ENCODE data around the gene GNG8. TPM values are rescaled to one million over a fixed set of nuclear protein-coding genes. Genes with fewer than 3 reads are reported as not detected.

Gene GNG8
- total RNA-seq, 1 experiment from 2014 or later = not detected

DNA sequence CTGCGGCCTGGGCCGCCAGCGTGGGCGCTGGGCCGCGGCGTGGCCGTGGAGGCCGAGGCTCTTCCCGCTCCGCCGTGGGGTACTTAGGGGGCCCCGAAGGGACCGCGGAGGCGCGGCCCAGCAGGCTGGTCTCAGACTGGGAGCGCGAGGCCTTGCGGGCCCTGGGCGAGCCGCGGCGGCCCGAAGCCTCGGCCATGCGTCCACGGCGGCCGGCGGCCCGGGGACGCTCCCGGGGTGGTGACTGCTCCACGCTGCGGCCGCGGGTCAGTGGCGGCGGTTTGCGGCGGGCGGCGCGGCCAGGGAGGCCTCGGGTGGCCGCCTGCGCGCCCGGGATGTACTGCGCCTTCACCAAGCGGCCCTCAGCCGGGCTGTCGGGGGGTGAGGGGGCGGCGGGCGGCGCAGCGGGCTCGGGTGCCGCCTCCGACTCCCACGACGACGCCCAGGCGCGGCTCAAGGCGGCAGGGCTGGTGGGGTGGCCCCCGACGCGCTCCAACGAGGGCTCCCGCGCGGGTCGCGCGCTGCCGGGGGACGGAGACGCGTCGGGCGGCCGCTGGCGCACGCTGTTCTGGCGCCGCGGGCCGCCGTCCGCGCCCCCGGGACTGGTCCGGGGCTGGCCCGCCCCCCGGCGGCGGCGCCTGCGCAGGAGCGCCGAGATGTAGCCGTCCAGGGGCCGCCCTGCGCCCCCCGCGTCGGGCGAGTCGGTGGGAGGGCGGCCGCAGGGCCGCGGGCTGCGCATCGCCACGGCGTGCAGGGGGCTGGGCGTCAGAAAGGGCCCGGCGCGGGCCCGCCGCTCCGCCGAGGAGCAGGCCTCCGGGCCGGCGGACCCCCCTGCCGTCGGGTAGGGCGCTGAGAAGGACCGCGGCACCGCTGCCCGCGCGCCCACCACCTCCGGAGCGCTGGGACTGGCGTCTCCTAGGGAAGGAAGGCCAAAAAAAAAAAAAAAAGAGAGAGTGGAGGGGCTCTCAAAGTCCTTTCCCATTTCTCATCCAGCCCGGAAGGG, 13.3 kb upstream of the GNG8 start:
- 0 out of 4 replicates have a peak, but pooled peaks cover 0 to 3% of the 10 kb centered on the region in 2 experiments for H3K4me1 ChIP-seq (ENCODE audit: control insufficient read depth in 1 of 2, insufficient read depth in 2 of 2, low read length in 2 of 2)
- no peaks in the 10 kb centered on the region for H3K79me2 ChIP-seq (ENCODE audit: insufficient read depth, low read length)
- no peaks in the 10 kb centered on the region for H4K20me1 ChIP-seq (ENCODE audit: insufficient read depth)
- no TSS peak for BruUV-seq (replicated peaks)
- H3K36me3 ChIP-seq (ENCODE audit: control insufficient read depth in 1 of 2, insufficient read depth in 2 of 2, low read length in 2 of 2) = no peaks in the 10 kb centered on the region
- ATAC-seq (no peak), DNase-seq (ENCODE audit: low read depth, low spot score) (no peak)
- RAD21 ChIA-PET (ENCODE audit: low non-redundant PET in 1 of 2, low total read pairs in 2 of 2, uncharacterized antibody in 2 of 2, unreplicated experiment in 2 of 2) = no interaction called here
- no peak overlapping the region for H3K4me3 ChIP-seq (replicated peaks in 1 of 2; ENCODE audit: low read depth in 1 of 2, low read length in 2 of 2)
- H3K9ac ChIP-seq (ENCODE audit: low read length) = no peak overlapping the region
- intact Hi-C loops (cut with micrococcal nuclease) = no loop called here
- no peaks in the 10 kb centered on the region for H3K9me2 ChIP-seq (ENCODE audit: insufficient read depth)
- POLR2A ChIA-PET = no interaction called here
- CTCF ChIA-PET = no interaction called here
- no peak overlapping the region for H3K27ac ChIP-seq (ENCODE audit: low read depth, low read length)
- H3K4me2 ChIP-seq (ENCODE audit: low read length) = no peak overlapping the region
- no peaks in the 10 kb centered on the region for H3K9me3 ChIP-seq (ENCODE audit: control insufficient read depth in 1 of 2, insufficient read depth in 1 of 2, low read depth in 1 of 2, low read length in 2 of 2)
- no peak for TF ChIP-seq EGR1 (IDR thresholded peaks at IDR 0.05; ENCODE audit: low read depth)
- TF ChIP-seq SP1 (IDR thresholded peaks at IDR 0.05; ENCODE audit: low read depth) = no peak
- TF ChIP-seq CBX3 (IDR thresholded peaks at IDR 0.05; ENCODE audit: low read depth) = no peak
- TF ChIP-seq POLR2A (IDR thresholded peaks at IDR 0.05; ENCODE audit: borderline replicate concordance, extremely low read depth, insufficient read depth, insufficient read length) = no peak
- TF ChIP-seq FOSL1 (IDR thresholded peaks at IDR 0.05; ENCODE audit: low read depth) = no peak
- no peaks in the 10 kb centered on the region for H3K27me3 ChIP-seq (ENCODE audit: insufficient read depth, low read length)
- H2AFZ ChIP-seq (ENCODE audit: low read depth, low read length, poor library complexity, severe bottlenecking) = no peak overlapping the region

DNA sequence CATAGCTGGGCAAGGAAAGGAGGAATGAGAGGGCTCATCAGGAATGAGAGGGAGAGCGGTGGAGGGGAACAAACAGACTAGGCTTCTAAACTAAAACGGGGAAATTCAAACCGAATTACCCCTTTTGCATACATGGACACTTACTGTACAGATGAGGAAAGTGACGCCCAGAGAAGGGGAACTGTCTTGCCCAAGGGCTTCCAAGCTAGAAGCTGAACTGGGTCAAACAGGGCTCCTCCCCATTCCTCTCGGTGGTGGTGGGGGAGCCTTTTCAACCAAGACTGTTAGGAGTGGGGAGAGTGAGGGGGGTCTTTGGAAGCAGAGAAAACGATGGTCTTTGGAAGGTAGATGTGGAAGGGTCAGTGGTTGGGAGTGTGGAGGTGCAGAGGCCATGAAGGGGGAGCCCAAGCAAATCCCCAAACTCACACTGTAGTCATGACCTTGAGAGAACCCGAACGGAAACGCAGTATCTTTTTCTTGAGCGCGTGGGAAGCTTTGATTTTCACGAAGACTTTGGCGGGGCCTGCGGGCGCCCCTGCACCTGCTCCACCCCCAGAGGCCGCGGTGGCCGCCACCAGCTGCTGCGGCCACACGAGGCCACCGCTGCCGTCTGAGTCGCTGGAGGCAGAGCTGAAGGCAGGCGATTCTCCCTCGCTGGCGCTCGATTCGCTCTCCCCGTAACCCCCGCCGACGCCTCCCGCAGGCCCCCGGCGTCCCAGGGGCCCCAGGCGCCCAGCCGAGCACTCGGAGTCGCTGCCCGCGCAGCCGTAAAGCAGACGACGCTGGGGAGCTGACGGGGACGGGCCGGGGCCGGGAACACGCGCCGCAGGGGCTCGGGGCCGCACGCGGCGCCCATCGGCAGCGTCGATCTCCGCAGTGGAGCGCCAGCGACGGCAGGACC, 12.3 kb upstream of the GNG8 start:
- no peak for TF ChIP-seq SRF (IDR thresholded peaks at IDR 0.05; ENCODE audit: low read depth)
- TF ChIP-seq RAD21 (IDR thresholded peaks at IDR 0.05; ENCODE audit: low read depth) = no peak
- TF ChIP-seq, protein P1, sequence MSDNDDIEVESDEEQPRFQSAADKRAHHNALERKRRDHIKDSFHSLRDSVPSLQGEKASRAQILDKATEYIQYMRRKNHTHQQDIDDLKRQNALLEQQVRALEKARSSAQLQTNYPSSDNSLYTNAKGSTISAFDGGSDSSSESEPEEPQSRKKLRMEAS (IDR thresholded peaks at IDR 0.05) = no peak
- TF ChIP-seq, protein P2, sequence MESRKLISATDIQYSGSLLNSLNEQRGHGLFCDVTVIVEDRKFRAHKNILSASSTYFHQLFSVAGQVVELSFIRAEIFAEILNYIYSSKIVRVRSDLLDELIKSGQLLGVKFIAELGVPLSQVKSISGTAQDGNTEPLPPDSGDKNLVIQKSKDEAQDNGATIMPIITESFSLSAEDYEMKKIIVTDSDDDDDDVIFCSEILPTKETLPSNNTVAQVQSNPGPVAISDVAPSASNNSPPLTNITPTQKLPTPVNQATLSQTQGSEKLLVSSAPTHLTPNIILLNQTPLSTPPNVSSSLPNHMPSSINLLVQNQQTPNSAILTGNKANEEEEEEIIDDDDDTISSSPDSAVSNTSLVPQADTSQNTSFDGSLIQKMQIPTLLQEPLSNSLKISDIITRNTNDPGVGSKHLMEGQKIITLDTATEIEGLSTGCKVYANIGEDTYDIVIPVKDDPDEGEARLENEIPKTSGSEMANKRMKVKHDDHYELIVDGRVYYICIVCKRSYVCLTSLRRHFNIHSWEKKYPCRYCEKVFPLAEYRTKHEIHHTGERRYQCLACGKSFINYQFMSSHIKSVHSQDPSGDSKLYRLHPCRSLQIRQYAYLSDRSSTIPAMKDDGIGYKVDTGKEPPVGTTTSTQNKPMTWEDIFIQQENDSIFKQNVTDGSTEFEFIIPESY (IDR thresholded peaks at IDR 0.05; ENCODE audit: extremely low read depth, insufficient replicate concordance, low read length) = no peak
- no peak for TF ChIP-seq JUND (IDR thresholded peaks at IDR 0.05)
- ChIA-PET RAD21 (ENCODE audit: low non-redundant PET in 1 of 2, low total read pairs in 2 of 2, uncharacterized antibody in 2 of 2, unreplicated experiment in 2 of 2) (no interaction called here), POLR2A (interaction anchor here (1.1 kb wide), 1 partner anchor 13 kb away, joined by 3 read pairs; the partner anchor contains the start of gene DACT3), CTCF (no interaction called here)
- no peaks in the 10 kb centered on the region for H3K9me3 ChIP-seq (ENCODE audit: control insufficient read depth in 1 of 2, insufficient read depth in 1 of 2, low read depth in 1 of 2, low read length in 2 of 2)
- no peak overlapping the region for H3K4me2 ChIP-seq (ENCODE audit: low read length)
- no peaks in the 10 kb centered on the region for H3K9me2 ChIP-seq (ENCODE audit: insufficient read depth)
- no peaks in the 10 kb centered on the region for H4K20me1 ChIP-seq (ENCODE audit: insufficient read depth)
- no peak overlapping the region for H3K9ac ChIP-seq (ENCODE audit: low read length)
- ATAC-seq (no peak), DNase-seq (ENCODE audit: low read depth, low spot score) (no peak)
- no TSS peak for BruUV-seq (replicated peaks)
- intact Hi-C loops (cut with micrococcal nuclease) = no loop called here
- no peaks in the 10 kb centered on the region for H3K79me2 ChIP-seq (ENCODE audit: insufficient read depth, low read length)
- no peak overlapping the region for H3K4me3 ChIP-seq (replicated peaks in 1 of 2; ENCODE audit: low read depth in 1 of 2, low read length in 2 of 2)
- no peaks in the 10 kb centered on the region for H3K27me3 ChIP-seq (ENCODE audit: insufficient read depth, low read length)
- H2AFZ ChIP-seq (ENCODE audit: low read depth, low read length, poor library complexity, severe bottlenecking) = no peak overlapping the region
- no peaks in the 10 kb centered on the region for H3K36me3 ChIP-seq (ENCODE audit: control insufficient read depth in 1 of 2, insufficient read depth in 2 of 2, low read length in 2 of 2)
- 0 out of 4 replicates have a peak, but pooled peaks cover 0 to 3% of the 10 kb centered on the region in 2 experiments for H3K4me1 ChIP-seq (ENCODE audit: control insufficient read depth in 1 of 2, insufficient read depth in 2 of 2, low read length in 2 of 2)
- H3K27ac ChIP-seq (ENCODE audit: low read depth, low read length) = no peak overlapping the region

Data from HCT116 (cell line).